Right lobe of liver (tissue), 4 donors: ENCODE measurements around the gene TECPR2.

Source experiments
- POLR2A ChIP-seq: fragments of 450-650 bp; IDR thresholded peaks from one replicate; pipeline ENCODE4 v1.6.1; 2017; ENCODE audit warnings: antibody characterized with exemption, mild to moderate bottlenecking
- TF ChIP-seq, protein P1 (sequence below), 4 donors: fragments of 200-600 bp in 3 of 4; fragments of 450-650 bp in 1 of 4; IDR thresholded peaks; one replicate each; pipeline versions ENCODE4 v1.5.1 to v1.8.0; 2016 to 2022; ENCODE audit warnings: antibody characterized with exemption in 4 of 4, mild to moderate bottlenecking in 2 of 4
- donor health status: DM: no; HTN: no; CAD: no.
- donor health status: DM: no; HTN: no; CAD: no.
- donor health status: DM: no; HTN: yes; CAD: no.

- TF ChIP-seq, protein P1, sequence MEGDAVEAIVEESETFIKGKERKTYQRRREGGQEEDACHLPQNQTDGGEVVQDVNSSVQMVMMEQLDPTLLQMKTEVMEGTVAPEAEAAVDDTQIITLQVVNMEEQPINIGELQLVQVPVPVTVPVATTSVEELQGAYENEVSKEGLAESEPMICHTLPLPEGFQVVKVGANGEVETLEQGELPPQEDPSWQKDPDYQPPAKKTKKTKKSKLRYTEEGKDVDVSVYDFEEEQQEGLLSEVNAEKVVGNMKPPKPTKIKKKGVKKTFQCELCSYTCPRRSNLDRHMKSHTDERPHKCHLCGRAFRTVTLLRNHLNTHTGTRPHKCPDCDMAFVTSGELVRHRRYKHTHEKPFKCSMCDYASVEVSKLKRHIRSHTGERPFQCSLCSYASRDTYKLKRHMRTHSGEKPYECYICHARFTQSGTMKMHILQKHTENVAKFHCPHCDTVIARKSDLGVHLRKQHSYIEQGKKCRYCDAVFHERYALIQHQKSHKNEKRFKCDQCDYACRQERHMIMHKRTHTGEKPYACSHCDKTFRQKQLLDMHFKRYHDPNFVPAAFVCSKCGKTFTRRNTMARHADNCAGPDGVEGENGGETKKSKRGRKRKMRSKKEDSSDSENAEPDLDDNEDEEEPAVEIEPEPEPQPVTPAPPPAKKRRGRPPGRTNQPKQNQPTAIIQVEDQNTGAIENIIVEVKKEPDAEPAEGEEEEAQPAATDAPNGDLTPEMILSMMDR (IDR thresholded peaks at IDR 0.05): no peak
- TF ChIP-seq POLR2A: no peak
Measured at GRCh38 chr14:102514987-102515733, 152.4 kb downstream of the TECPR2 start.
